ENCODE measurements around the gene KIF14. TPM values are rescaled to one million over a fixed set of nuclear protein-coding genes. Genes with fewer than 3 reads are reported as not detected.

The KIF14 gene
- total and polyA plus RNA-seq, 2 donors (not counting 3 experiments of a cell fraction or from before 2014, with no cell fraction given): 1.5 to 13.8 TPM

GRCh38 chr1:200588698-200589097 is 31.9 kb downstream of the KIF14 start:
- ChIA-PET CTCF (interaction anchor here (0.6 to 1.4 kb wide), 2 partner anchors 30 to 43 kb away, joined by 3 to 4 read pairs; no protein-coding TSS in a partner anchor), POLR2A (no interaction called here)
- H3K4me3 ChIP-seq (replicated peaks in 1 of 3; ENCODE audit: insufficient read depth in 1 of 3, low read depth in 1 of 3, low read length in 3 of 3): no peak overlapping the region
- TF ChIP-seq FOS (IDR thresholded peaks at IDR 0.05; ENCODE audit: borderline replicate concordance, insufficient read depth, low read length) (no peak), MYC (IDR thresholded peaks at IDR 0.05; ENCODE audit: low read depth, low read length) (no peak), POLR2A (IDR thresholded peaks at IDR 0.05; ENCODE audit: low read depth, low read length) (no peak), JUN (IDR thresholded peaks at IDR 0.05; ENCODE audit: borderline replicate concordance, insufficient read depth, insufficient read length, low read depth) (no peak), EZH2 (IDR thresholded peaks at IDR 0.05; ENCODE audit: borderline replicate concordance, low read depth, low read length, severe bottlenecking) (no peak), CTCF (IDR thresholded peaks at IDR 0.05; ENCODE audit: extremely low read depth in 1 of 2, insufficient read depth in 1 of 2, low read depth in 1 of 2, low read length in 2 of 2) (no peak), POLR2AphosphoS5 (IDR thresholded peaks at IDR 0.05; ENCODE audit: insufficient read depth, low read depth, low read length) (no peak), MAX (IDR thresholded peaks at IDR 0.05; ENCODE audit: insufficient read depth, insufficient read length) (no peak), GATA2 (IDR thresholded peaks at IDR 0.05; ENCODE audit: insufficient read depth, insufficient read length, low read depth, low read length) (no peak)
- no peak overlapping the region for H3K27ac ChIP-seq (ENCODE audit: insufficient read depth, low read depth, low read length)
- no peak overlapping the region for H3K4me2 ChIP-seq (ENCODE audit: insufficient read depth, low read length)
- no peak overlapping the region for H3K9ac ChIP-seq (replicated peaks; ENCODE audit: extremely low read depth, insufficient read depth, low read length)
- H3K27me3 ChIP-seq (ENCODE audit: control insufficient read depth in 2 of 2, insufficient read depth in 2 of 2, low read length in 2 of 2): no peaks in the 10 kb centered on the region
- FAIRE-seq: no peak
- no peaks in the 10 kb centered on the region for H4K20me1 ChIP-seq (replicated peaks; ENCODE audit: control insufficient read depth, extremely low read depth, insufficient read depth, low read length)
- no peaks in the 10 kb centered on the region for H3K9me3 ChIP-seq (replicated peaks; ENCODE audit: control insufficient read depth, insufficient read depth, low read length)
- H2AFZ ChIP-seq (ENCODE audit: low read depth, low read length): no peak overlapping the region
- DNase-seq (ENCODE audit: low read depth, low spot score): no peak
- H3K9me1 ChIP-seq (replicated peaks; ENCODE audit: control insufficient read depth, extremely low read depth, insufficient read depth, low read length): no peaks in the 10 kb centered on the region
- dilution Hi-C loops (cut with MboI; ENCODE audit: extremely low pct_ligation_motif_present, low sequenced_read_pairs) (no loop called here), intact Hi-C loops (cut with micrococcal nuclease) (no loop called here)
- BruUV-seq (replicated peaks): no TSS peak
- peaks cover 0 to 5% of the 10 kb centered on the region in 2 experiments for H3K36me3 ChIP-seq (ENCODE audit: control insufficient read depth in 2 of 2, extremely low read depth in 1 of 2, insufficient read depth in 2 of 2, low read length in 2 of 2)
- no peaks in the 10 kb centered on the region for H3K4me1 ChIP-seq (ENCODE audit: control insufficient read depth, extremely low read depth, insufficient read depth, low read length)
- no peaks in the 10 kb centered on the region for H3K79me2 ChIP-seq (ENCODE audit: control insufficient read depth, insufficient read depth, low read length)

Measured in endothelial cell of umbilical vein (primary cell).